ENCODE measurements around the gene LRRC4B. TPM values are rescaled to one million over a fixed set of nuclear protein-coding genes. Genes with fewer than 3 reads are reported as not detected.

Gene LRRC4B
- total and polyA plus RNA-seq, 12 donors = 0.42 to 3.0 (median 0.78) TPM

DNA sequence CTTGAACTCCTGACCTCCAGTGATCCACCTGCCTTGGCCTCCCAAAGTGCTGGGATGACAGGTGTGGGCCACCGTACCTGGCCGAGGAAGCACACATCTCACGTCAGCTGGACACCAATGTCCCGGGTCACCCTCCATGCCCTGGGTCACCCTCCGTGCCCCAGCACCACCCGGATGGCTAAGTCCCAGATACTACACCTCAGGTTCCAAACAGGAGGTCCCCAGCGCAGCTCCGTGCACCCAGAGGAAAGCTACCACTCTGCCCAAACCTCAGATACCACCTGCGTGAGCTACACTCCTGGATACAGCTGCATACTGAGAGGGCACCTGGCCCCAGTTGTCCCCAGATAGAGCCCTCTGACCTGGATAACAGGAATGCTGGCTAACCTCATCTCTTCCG lies 14.0 kb downstream of the LRRC4B start:
- TF ChIP-seq CTCF (IDR thresholded peaks at IDR 0.05) = no peak
- Histone ChIP-seq H3K4me3 (no peak overlapping the region), H3K36me3 (no peaks in the 10 kb centered on the region), H3K9me3 (no peaks in the 10 kb centered on the region), H3K4me1 (peaks cover 0 to 13% (median 10%) of the 10 kb centered on the region in 9 donors), H3K27ac (no peak overlapping the region), H3K27me3 (peaks cover 0 to 89% (median 58%) of the 10 kb centered on the region in 7 donors)
- ATAC-seq (no peak), DNase-seq (no peak)
- intact Hi-C loops (cut with DNase I) = no loop called here
- 91 to 92% methylated on average over 10 of the region's 10 CpGs for WGBS, 2 donors

GRCh38 chr19:50553134-50553703 lies 15.0 kb downstream of the LRRC4B start:
- no peak for ATAC-seq
- intact Hi-C loops (cut with DNase I) = no loop called here
- peaks cover 0 to 84% (median 68%) of the 10 kb centered on the region in 7 donors for H3K27me3 ChIP-seq
- 76 to 79% methylated on average over 19 of the region's 19 CpGs for WGBS, 2 donors
- no peak overlapping the region for H3K27ac ChIP-seq
- no peak for TF ChIP-seq CTCF (IDR thresholded peaks at IDR 0.05)
- no peaks in the 10 kb centered on the region for H3K9me3 ChIP-seq
- H3K4me3 ChIP-seq = no peak overlapping the region
- H3K36me3 ChIP-seq = no peaks in the 10 kb centered on the region
- H3K4me1 ChIP-seq = peaks cover 0 to 13% (median 10%) of the 10 kb centered on the region in 9 donors
- DNase-seq = no peak

DNA sequence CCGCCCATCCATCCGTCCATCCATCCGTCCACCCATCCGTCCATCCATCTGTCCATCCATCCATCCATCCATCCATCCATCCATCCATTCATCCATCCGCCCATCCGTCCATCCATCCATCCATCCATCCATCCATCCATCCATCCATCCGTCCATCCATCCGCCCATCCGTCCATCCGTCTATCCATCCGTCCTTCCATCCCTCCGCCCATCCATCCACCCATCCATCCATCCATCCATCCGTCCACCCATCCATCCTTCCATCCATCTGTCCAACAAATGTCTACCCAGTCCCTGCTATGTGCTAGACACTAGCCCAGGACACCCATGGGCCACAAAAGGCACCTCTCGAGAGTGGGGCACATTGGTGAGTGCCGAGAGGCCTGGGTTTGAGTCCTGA lies 15.7 kb downstream of the LRRC4B start:
- DNase-seq = no peak
- 78 to 85% methylated on average over 15 of the region's 15 CpGs for WGBS, 2 donors
- peaks cover 0 to 90% (median 75%) of the 10 kb centered on the region in 7 donors for H3K27me3 ChIP-seq
- intact Hi-C loops (cut with DNase I) = no loop called here
- H3K9me3 ChIP-seq = no peaks in the 10 kb centered on the region
- peaks cover 0 to 13% (median 10%) of the 10 kb centered on the region in 9 donors for H3K4me1 ChIP-seq
- ATAC-seq = no peak
- no peak overlapping the region for H3K4me3 ChIP-seq
- H3K36me3 ChIP-seq = no peaks in the 10 kb centered on the region
- no peak for TF ChIP-seq CTCF (IDR thresholded peaks at IDR 0.05)
- no peak overlapping the region for H3K27ac ChIP-seq

DNA sequence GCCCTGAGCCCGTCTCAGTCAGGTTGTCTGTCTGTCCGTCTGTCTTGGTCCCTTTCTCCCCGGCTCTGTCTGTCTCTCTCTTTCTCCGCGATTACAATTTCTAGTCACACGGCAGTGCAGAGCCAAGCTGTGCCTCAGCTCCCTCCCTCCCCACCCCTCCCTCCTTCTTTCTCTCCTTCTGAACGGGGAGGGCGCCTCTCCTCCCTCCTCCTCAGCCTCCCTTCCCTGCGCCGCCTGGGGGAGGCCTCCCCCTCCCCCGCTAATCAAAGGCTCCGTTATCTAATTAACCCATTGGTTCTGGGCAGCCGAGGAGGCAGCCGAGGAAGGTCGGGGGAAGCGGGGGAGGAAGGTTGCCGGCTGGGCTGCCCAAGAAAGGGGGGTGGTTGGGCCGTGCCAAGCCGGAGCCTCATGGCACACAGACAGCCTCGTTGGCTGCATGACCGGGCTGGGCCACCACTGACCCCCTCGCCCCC lies 16.5 kb downstream of the LRRC4B start:
- DNase-seq = no peak
- Histone ChIP-seq H3K36me3 (no peaks in the 10 kb centered on the region), H3K27ac (no peak overlapping the region), H3K27me3 (peaks cover 0 to 92% (median 69%) of the 10 kb centered on the region in 7 donors), H3K4me1 (peaks cover 0 to 11% (median 5%) of the 10 kb centered on the region in 9 donors), H3K4me3 (peak overlapping the region in 3 of 10 donors; percentile 17 to 34 (median 32)), H3K9me3 (no peaks in the 10 kb centered on the region)
- no peak for ATAC-seq
- intact Hi-C loops (cut with DNase I) = no loop called here
- WGBS, 2 donors = 1 to 3% methylated on average over 20 to 22 of the region's 22 CpGs
- no peak for TF ChIP-seq CTCF (IDR thresholded peaks at IDR 0.05)
